ENCODE results near the gene FIZ1.
A peak's percentile ranks its signal among the peaks of the same experiment; 100 is the strongest.

The FIZ1 gene

GRCh38 chr19:55599468-55599841 lies at the start of gene FIZ1:
Gene FIZ1, minus strand, starts transcription at chr19:55599517. Its CDS starts 1,652 bp downstream, at chr19:55597865.
- peak; percentile 99 for DNase-seq

GRCh38 chr19:55648585-55649267 lies 49.4 kb upstream of the FIZ1 start:
- no peak for DNase-seq

- peak; percentile 76 for DNase-seq
Measured at GRCh38 chr19:55647732-55648584, 48.6 kb upstream of the FIZ1 start, which contains the start of gene CCDC106. Gene CCDC106, plus strand, starts transcription at chr19:55648212. Its CDS starts 835 bp downstream, at chr19:55649047.

- DNase-seq, result no peak
Measured at GRCh38 chr19:55646889-55647731, 47.8 kb upstream of the FIZ1 start.

GRCh38 chr19:55645512-55645881 lies 46.2 kb upstream of the FIZ1 start:
- DNase-seq, result no peak

GRCh38 chr19:55644842-55645511 lies 45.7 kb upstream of the FIZ1 start:
- no peak for DNase-seq

- DNase-seq, result no peak
Measured at GRCh38 chr19:55644191-55644833, 45.0 kb upstream of the FIZ1 start.

GRCh38 chr19:55643887-55644176 lies 44.5 kb upstream of the FIZ1 start:
- DNase-seq, result no peak

GRCh38 chr19:55643003-55643886 lies 43.9 kb upstream of the FIZ1 start, which contains the start of gene ZNF581:
Gene ZNF581, plus strand, starts transcription at chr19:55643649. Its CDS starts 923 bp downstream, at chr19:55644572.
- peak; percentile 68 for DNase-seq

GRCh38 chr19:55642153-55643002 lies 43.1 kb upstream of the FIZ1 start:
- no peak for DNase-seq

- peak; percentile 53 for DNase-seq
Measured at GRCh38 chr19:55641426-55642152, 42.3 kb upstream of the FIZ1 start.

- DNase-seq, result peak; percentile 64
Measured at GRCh38 chr19:55640577-55641425, 41.5 kb upstream of the FIZ1 start, which contains the start of gene ZNF580. Gene ZNF580, plus strand, starts transcription at chr19:55641002. Its CDS starts 1,507 bp downstream, at chr19:55642509.

- peak; percentile 42 for DNase-seq
Measured at GRCh38 chr19:55640043-55640576, 40.8 kb upstream of the FIZ1 start.

GRCh38 chr19:55638864-55639359 lies 39.6 kb upstream of the FIZ1 start:
- DNase-seq, result no peak

- no peak for DNase-seq
Measured at GRCh38 chr19:55637534-55637933, 38.2 kb upstream of the FIZ1 start.

GRCh38 chr19:55636723-55637122 lies 37.4 kb upstream of the FIZ1 start:
- no peak for DNase-seq

- DNase-seq, result no peak
Measured at GRCh38 chr19:55635856-55636440, 36.6 kb upstream of the FIZ1 start.

Data from midbrain (tissue), 1 donor.